HG03432 (cell line): ENCODE results near the gene NMBR.
"Not testable (repeated sequence)": the region's sequence is repeated elsewhere in the genome, so short reads cannot be mapped to it uniquely, and the experiment has no call there.

Experiments used
- ATAC-seq: cut with Tn5 transposase; IDR thresholded peaks from one replicate; pipeline ENCODE4 v1.9.1; 2021; ENCODE audit warnings: mild to moderate bottlenecking, moderate library complexity; ENCODE audit not compliant: unreplicated experiment

The NMBR gene

GRCh38 chr6:142155895-142156757 lies 9.2 kb upstream of the NMBR start:
- ATAC-seq: peak; percentile 55

GRCh38 chr6:142155091-142155490 lies 8.2 kb upstream of the NMBR start:
- ATAC-seq: no peak

- ATAC-seq: no peak
Measured at GRCh38 chr6:142154336-142154735, 7.4 kb upstream of the NMBR start.

- no peak for ATAC-seq
Measured at GRCh38 chr6:142153196-142153595, 6.3 kb upstream of the NMBR start.

GRCh38 chr6:142152746-142153145 lies 5.8 kb upstream of the NMBR start:
- no peak for ATAC-seq

- not testable (repeated sequence) for ATAC-seq
Measured at GRCh38 chr6:142141531-142141930, 5.4 kb downstream of the NMBR start.

- ATAC-seq: no peak
Measured at GRCh38 chr6:142138876-142139275, 8.0 kb downstream of the NMBR start.

GRCh38 chr6:142132625-142133024 lies 14.3 kb downstream of the NMBR start, which contains the start of gene GJE1:
TSS of gene GJE1 (plus strand) at chr6:142132925. CDS start at chr6:142133159, 234 bp downstream.
- ATAC-seq: no peak

GRCh38 chr6:142130814-142131213 lies 16.1 kb downstream of the NMBR start:
- ATAC-seq: no peak

- ATAC-seq: no peak
Measured at GRCh38 chr6:142121342-142121741, 25.6 kb downstream of the NMBR start.

- ATAC-seq: no peak
Measured at GRCh38 chr6:142118925-142119324, 28.0 kb downstream of the NMBR start.

- ATAC-seq: no peak
Measured at GRCh38 chr6:142118328-142118727, 28.6 kb downstream of the NMBR start.

- no peak for ATAC-seq
Measured at GRCh38 chr6:142117366-142117765, 29.6 kb downstream of the NMBR start.

- ATAC-seq: no peak
Measured at GRCh38 chr6:142112451-142113061, 34.4 kb downstream of the NMBR start.

- not testable (repeated sequence) for ATAC-seq
Measured at GRCh38 chr6:142110820-142111219, 36.1 kb downstream of the NMBR start.

- not testable (repeated sequence) for ATAC-seq
Measured at GRCh38 chr6:142104820-142105219, 42.1 kb downstream of the NMBR start.

- ATAC-seq: no peak
Measured at GRCh38 chr6:142088858-142089216, 58.1 kb downstream of the NMBR start.

GRCh38 chr6:142087950-142088857 lies 58.7 kb downstream of the NMBR start:
- no peak for ATAC-seq

- ATAC-seq: no peak
Measured at GRCh38 chr6:142079130-142079529, 67.8 kb downstream of the NMBR start.

- no peak for ATAC-seq
Measured at GRCh38 chr6:142075516-142076101, 71.3 kb downstream of the NMBR start.

GRCh38 chr6:142074516-142074915 lies 72.4 kb downstream of the NMBR start:
- no peak for ATAC-seq
